ENCODE measurements around the gene TUT4.

Gene TUT4, protein sequence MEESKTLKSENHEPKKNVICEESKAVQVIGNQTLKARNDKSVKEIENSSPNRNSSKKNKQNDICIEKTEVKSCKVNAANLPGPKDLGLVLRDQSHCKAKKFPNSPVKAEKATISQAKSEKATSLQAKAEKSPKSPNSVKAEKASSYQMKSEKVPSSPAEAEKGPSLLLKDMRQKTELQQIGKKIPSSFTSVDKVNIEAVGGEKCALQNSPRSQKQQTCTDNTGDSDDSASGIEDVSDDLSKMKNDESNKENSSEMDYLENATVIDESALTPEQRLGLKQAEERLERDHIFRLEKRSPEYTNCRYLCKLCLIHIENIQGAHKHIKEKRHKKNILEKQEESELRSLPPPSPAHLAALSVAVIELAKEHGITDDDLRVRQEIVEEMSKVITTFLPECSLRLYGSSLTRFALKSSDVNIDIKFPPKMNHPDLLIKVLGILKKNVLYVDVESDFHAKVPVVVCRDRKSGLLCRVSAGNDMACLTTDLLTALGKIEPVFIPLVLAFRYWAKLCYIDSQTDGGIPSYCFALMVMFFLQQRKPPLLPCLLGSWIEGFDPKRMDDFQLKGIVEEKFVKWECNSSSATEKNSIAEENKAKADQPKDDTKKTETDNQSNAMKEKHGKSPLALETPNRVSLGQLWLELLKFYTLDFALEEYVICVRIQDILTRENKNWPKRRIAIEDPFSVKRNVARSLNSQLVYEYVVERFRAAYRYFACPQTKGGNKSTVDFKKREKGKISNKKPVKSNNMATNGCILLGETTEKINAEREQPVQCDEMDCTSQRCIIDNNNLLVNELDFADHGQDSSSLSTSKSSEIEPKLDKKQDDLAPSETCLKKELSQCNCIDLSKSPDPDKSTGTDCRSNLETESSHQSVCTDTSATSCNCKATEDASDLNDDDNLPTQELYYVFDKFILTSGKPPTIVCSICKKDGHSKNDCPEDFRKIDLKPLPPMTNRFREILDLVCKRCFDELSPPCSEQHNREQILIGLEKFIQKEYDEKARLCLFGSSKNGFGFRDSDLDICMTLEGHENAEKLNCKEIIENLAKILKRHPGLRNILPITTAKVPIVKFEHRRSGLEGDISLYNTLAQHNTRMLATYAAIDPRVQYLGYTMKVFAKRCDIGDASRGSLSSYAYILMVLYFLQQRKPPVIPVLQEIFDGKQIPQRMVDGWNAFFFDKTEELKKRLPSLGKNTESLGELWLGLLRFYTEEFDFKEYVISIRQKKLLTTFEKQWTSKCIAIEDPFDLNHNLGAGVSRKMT (N-terminal part only)

DNA sequence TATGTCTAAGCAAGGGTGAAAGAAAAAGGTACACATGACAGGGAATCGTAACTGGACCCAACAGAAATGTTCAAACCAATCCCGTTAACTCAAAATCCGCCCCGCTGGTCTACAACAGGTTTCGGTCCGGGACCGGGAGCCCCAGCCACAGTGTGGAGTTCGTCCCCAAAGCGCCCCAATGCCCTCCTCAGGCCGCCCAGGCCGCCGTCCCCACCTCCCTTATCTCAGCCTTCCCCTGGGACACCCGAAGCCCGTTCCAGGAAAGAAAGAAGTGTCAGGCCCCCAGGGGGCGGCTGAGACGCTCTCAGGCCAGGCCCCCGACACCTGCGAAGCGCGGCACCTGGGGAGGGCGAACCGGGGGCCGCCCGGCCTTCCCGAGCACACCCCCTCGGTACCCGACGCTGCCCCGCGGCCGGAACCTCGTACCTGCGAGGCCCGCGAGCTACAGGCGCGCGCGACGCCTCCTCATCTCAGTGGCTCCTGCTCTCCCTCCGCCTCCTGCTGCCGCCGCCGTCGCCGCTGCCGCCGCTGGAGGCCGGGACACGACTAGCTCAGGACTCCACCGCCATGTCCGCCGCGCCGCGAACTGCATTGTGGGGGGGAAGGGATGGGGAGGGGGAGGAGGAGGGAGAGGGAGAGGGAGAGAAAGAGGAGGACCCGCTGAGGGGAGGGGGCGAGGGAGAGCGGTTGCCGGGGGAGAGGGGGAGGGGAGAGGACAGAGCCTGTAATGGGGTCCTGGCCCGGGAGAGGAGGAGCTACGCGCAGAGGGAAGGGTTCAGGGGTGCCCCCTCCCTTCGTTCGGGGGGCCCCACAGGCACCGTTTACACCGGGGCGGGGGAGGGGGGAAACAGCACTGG is at the start of gene TUT4:
Gene TUT4 (minus strand): TSS at position 588 of the 857 bp plus-strand sequence. CDS start 26,812 bp downstream, outside the sequence.
- peak within 1 kb of the TSS; percentile 53 to 97 (median 90) for H3K27ac ChIP-seq
- H3K4me3 ChIP-seq, result peak within 1 kb of the TSS; percentile 63 to 95 (median 86)

DNA sequence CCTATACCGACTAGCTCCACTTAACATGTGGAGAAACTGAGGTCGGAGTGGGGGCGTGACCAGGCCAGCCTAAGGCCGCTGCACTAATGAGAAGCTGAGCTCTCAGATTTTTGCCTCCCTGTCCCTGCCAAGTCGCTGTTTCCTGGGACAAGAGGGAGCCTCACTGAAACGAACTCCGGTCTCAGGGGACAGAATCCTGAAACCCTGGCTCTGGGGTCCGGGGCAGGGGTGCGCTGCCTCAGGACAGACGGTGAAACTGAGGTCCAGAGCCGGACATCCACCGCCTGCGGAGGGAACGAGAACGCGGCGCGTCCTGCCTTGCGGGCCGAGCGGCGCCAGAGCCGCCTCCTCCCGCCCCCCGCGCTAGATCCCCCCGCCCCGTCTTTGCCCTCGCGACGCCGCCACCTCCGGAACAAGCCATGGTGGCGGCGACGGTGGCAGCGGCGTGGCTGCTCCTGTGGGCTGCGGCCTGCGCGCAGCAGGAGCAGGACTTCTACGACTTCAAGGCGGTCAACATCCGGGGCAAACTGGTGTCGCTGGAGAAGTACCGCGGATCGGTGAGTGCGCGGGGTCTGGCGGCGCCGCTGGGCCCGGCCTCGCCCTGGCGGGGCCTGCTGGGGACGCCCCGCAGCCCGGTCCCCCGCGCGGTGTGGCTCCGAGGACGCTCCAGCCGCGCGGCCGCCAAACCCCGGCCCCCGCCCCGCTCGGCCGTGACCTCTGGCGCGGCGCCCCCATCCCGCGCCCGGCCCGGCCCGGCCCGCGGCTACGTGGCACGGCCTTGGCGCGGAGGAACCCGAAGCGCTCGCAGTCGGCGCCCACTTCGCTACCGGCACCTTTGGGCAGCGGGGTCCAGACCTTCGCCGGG is 49.3 kb upstream of the TUT4 start, which contains the start of gene GPX7:
Gene GPX7 (plus strand): TSS at position 381 of the 865 bp plus-strand sequence. CDS start 39 bp downstream, at position 420.
- H3K27ac ChIP-seq, result peak within 1 kb of the TSS in 20 of 21 experiments; percentile 39 to 88 (median 81)
- H3K4me3 ChIP-seq, result peak within 1 kb of the TSS; percentile 42 to 59 (median 58)

DNA sequence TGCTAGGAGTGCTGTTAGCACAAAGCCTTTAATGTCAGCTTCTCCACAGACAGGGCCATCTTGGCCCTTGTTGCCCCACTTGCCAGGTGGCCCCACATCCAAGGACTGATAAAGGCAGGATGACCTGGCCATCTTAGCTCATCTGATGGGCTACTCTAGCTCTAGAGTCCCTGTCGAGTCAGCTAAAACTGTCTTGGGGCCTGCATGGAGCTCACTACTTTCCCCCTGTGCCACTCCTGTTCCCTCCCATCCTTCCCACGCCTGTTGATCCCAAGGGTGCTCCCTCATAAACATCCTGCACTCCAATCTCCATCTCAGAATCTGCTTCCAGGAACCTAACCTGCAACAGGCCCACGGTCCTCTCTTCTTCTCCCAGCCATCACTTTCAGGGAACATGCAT is 48.6 kb upstream of the TUT4 start:
- Histone ChIP-seq H3K27ac (peak overlapping the region in 7 of 21 experiments; percentile 68 to 88 (median 82)), H3K4me3 (peak overlapping the region in 4 of 7 experiments; percentile 42 to 58 (median 55))

DNA sequence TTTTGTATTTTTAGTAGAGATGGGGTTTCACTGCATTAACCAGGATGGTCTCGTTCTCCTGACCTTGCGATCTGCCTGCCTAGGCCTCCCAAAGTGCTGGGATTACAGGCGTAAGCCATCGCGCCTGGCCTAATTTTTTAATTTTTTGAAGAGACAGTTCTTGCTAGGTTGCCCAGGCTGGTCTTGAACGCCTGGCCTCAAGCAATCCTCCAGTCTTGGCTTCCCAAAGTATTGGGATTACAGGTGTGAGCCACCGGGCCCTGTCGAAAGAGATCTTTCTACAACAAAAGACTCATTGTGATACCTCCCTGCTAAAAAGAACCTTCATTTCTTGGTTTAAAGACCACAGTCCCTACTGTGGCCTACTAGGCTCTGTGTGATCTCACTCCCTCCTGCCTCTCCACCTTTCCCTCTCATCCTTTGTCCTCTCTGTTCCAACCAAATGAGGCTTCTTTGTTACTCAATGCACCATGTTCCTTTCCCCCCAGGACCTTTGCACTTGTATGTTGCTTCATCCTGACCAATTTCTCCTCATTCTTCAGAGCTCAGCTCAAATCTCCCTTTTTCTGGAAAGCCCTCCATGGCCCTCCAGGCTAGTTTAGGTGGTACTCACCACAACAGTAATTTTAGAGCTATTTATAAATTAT is 47.8 kb upstream of the TUT4 start:
- Histone ChIP-seq H3K4me3 (no peak overlapping the region), H3K27ac (no peak overlapping the region)

DNA sequence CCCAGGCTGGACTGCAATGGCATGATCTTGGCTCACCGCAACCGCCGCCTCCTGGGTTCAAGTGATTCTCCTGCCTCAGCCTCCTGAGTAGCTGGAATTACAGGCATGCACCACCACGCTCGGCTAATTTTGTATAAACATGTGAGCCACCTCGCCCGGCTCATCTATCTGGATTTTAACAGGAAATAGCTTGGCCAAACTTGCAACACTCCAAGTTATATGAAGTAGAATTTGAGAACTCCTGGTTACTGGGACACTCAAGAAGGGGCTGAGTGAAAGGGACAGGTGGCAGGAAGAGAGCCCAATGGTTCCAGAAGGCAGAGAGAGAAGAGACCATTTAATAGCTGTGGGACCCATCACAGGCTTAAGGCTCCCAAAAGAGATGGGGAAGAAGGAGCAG is 46.3 kb upstream of the TUT4 start:
- Histone ChIP-seq H3K4me3 (no peak overlapping the region), H3K27ac (no peak overlapping the region)

DNA sequence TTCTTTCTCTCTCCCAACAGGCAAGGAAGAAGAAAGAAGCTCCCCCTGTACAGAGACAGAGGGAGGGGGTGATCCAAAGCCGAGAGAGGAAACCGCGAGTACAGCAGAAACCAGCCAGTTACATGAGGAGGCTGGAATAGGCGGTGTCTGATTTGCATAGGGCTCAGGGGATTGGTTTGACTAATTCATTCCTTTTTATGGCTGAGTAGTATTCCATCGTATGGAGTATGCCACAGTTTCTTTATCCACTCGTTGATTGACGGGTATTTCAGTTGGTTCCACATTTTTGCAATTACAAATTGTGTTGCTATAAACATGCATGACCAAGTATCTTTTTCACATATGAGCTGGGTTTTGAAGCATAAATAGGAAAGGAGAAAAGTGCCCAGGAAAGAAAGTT is 45.8 kb upstream of the TUT4 start:
- Histone ChIP-seq H3K4me3 (no peak overlapping the region), H3K27ac (no peak overlapping the region)

DNA sequence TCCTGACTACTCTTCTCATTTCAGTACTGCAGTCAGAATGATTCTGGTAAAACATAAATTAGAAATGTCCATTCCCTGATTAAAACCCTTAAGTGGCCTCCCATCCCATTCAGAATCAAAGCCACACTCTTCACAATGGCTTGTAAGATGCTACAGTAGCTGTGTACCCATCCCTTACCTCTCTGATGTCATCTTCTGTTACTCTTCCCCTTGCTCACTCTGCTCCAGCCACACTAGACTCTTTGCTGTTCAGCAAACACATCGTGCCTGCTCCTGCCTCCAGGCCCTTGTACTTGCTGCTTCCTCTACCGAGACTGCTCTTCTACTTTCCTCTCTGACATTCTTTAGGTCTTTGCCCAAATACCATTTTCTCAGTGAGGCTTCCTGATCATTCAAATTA is 45.0 kb upstream of the TUT4 start:
- H3K4me3 ChIP-seq, result no peak overlapping the region
- no peak overlapping the region for H3K27ac ChIP-seq

DNA sequence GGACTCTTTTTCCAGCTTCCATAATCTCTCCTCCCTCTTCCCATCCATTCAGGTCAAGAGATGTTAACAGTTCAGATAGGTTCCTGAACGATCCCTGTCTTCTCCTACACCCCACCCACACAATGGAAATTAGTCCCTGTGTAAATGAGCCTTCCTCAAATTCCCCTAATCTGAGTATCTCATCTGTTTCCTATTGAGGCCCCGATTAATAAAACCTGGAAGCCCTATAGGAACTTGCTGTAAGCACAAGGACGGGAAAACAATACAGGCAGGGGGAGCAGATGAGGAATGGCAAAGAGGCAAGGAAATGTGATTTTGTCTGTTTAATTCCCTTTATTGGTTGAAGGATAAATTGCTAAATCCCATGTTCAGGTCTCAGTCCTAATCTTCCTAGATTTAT is 42.2 kb upstream of the TUT4 start:
- H3K27ac ChIP-seq, result no peak overlapping the region

DNA sequence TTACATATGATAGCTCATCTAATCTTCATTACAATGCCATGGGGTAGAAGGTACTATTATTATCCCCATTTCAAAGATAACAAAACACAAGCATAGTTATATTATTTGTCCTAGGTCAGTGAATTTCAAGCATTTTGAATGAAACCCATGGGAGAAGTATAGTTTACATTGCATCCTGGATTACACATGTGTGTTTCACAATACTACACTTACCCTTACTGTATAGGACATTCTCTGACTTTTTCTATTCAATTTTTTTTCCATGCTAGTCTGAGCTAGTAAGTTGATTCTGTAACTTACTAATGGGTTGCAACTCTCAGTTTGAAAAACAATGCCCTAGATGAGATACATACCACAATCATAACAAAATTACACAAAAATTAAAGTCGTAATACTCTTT is 40.6 kb upstream of the TUT4 start:
- H3K27ac ChIP-seq, result no peak overlapping the region
- no peak overlapping the region for H3K4me3 ChIP-seq

More for the DNA sequence above, 42.2 kb upstream of the TUT4 start:
- H3K4me3 ChIP-seq, result no peak overlapping the region

DNA sequence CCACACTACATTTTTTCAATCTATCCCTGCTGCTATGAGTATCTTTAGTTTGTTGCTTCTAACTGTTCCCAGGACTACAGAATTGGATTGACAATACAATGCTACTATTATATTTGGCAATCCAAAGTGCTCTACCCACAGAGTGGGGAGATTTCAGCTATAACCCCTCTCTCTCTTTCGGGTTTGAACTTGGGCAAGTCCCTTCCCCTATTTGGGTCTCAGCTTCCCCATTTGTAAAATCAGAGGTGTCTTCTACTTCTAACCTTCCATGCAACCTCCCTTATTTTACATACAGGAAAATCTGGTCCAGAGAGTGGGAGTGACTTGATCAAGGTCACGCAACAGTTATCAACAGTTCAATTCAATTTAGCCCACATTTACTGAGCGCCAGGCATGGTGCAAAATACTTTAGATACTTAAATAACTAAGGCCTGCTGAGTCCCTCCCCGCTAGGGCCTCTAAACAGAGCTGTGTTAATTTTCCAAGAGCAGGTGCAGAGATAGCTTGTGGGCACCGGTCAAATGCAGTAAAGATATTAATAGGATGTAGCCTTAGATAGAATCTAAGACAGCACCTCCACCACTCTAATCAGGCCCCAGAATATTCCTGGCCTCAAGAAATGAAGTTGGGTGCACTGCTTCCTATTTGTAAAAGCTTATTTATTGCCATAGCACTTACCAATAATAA is 39.9 kb upstream of the TUT4 start:
- no peak overlapping the region for H3K27ac ChIP-seq
- H3K4me3 ChIP-seq, result no peak overlapping the region

DNA sequence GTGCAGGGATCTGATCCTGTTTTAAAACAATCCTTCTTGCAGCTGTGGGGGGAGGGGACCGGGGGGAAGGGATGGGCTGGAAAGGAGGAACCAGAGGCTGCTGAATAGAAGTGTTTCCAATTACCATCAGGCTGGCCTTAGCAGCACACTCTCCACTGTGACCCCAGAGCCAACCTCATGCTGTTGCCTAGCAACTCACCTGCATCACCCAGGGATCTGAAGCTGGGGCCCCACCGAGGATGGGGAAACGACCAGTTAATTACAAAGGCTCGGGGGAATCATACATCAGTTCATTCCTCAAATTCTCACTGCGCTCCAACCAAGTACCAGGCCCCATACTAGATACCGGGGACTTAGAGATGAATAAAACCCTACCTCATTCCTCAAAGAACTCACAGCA is 37.4 kb upstream of the TUT4 start:
- H3K4me3 ChIP-seq, result no peak overlapping the region
- H3K27ac ChIP-seq, result no peak overlapping the region

DNA sequence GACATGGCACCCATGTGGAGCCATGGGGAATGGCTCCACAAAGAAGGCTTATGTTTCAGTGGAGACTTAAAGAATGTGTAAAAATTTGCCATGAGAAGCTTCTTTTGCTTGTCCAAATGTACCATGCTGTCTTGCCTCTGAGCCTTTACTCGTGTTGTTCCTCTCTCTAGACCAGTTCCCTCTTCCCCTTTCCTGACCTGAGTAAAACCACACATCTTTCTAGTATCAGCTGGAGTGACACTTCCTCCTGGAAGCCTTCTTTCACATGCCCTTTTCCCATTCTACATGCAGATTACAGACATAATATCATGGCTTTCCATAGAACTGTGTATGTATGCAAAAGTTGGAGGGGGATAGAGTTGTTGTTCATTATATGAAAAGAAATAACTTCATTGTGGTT is 35.6 kb upstream of the TUT4 start:
- no peak overlapping the region for H3K4me3 ChIP-seq
- H3K27ac ChIP-seq, result no peak overlapping the region

DNA sequence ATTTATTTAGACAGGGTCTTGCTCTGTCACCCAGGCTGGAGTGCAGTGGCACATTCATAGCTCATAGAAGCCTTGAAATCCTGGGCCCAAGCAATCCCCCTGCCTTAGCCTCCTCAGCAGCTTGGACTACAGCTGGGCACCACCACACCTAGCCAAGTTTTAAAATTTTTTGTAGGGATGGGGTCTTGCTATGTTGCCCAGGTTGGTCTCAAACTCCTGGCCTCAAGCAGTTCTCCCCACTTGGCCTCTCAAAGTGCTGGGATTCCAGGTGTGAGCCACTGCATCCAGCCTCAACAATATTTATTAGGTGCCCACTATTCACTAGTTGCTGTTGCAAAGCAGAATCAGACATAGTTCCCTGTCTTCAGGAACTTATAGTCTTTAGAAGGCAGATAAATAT is 35.1 kb upstream of the TUT4 start:
- no peak overlapping the region for H3K4me3 ChIP-seq
- H3K27ac ChIP-seq, result no peak overlapping the region

DNA sequence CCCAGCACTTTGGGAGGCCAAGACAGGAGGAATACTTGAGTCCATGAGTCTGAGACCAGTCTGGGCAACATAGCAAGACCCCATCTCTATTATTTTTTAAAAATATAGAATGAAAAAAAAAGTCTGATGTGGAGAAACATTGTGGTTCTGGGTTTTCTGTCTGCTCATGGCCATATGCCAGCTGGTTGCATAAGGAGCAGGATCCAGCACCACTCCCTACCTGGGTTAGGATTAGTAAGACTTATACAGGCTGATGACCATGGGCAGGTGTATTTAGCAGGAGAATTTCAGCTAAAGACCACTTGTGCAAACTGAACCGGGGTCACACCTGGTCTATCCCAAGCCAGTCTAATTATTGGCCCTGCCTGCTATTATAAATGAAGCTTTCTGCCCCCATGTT is 32.6 kb upstream of the TUT4 start:
- Histone ChIP-seq H3K27ac (no peak overlapping the region), H3K4me3 (no peak overlapping the region)

DNA sequence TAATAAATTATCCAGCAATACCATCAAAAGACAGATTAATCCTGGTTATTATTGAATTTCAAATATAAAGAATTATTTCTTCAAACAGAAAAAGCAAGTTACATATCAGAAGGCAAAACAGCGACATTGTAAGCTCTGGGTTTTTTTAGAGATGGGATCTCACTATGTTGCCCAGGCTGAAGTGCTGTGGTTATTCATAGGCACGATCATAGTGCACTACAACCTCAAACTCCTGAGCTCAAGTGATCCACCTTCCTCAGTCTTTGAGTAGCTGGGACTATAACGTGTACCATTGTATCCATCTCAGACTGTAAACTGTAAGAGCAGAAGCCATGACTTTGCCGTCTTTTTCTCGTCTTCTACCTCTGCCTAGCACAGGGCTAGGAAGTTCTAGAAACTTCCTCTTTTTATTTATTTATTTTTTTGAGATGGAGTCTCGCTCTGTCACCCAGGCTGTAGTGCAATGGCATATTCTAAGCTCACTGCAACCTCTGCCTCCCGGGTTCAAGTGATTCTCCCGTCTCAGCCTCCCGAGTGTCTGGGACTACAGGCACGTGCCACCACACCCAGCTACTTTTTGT is 29.3 kb upstream of the TUT4 start:
- Histone ChIP-seq H3K27ac (no peak overlapping the region), H3K4me3 (no peak overlapping the region)

DNA sequence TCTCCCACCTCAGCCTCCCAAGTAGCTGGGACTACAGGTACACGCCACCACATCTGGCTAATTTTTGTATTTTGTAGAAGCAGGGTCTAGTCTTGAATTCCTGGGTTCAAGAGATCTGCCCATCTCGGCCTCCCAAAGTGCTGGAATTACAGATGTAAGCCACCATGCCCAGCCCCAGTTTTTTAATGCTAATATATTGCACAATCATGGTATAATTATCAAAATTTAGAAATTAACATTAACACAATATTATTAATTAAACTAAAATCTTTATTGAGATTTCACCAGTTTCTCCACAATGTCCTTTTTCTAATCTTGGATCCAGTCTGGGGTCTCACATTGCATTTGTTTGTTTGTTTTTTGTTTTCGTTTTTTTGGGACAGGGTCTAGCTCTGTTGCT is 27.4 kb upstream of the TUT4 start:
- no peak overlapping the region for H3K27ac ChIP-seq
- H3K4me3 ChIP-seq, result no peak overlapping the region

DNA sequence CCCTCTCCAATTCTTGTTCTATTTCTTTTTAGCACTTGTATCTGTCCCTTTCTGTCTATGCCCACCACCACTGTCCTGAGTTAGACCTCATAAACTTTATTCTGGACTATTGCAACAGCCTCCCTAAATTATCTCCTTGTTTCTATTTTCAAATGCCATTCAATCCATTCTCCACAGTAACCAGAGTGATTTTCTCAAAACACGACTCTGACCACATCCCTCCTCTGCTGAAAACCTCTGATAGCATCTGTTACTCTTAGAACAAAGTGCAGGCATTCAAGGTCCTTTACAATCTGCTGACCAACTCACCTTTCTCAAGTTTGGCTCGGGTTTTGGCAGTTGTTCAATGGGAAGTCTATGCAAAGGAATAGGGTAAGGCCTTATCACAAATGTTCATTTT is 26.5 kb upstream of the TUT4 start:
- Histone ChIP-seq H3K27ac (no peak overlapping the region), H3K4me3 (no peak overlapping the region)
